ENCODE measurements around the gene MYO1D. TPM values are rescaled to one million over a fixed set of nuclear protein-coding genes. Genes with fewer than 3 reads are reported as not detected.
"Not testable (repeated sequence)": the region's sequence is repeated elsewhere in the genome, so short reads cannot be mapped to it uniquely, and the experiment has no call there.

The MYO1D gene
- total RNA-seq, 1 donor from 2014 or later: 18.0 TPM

DNA sequence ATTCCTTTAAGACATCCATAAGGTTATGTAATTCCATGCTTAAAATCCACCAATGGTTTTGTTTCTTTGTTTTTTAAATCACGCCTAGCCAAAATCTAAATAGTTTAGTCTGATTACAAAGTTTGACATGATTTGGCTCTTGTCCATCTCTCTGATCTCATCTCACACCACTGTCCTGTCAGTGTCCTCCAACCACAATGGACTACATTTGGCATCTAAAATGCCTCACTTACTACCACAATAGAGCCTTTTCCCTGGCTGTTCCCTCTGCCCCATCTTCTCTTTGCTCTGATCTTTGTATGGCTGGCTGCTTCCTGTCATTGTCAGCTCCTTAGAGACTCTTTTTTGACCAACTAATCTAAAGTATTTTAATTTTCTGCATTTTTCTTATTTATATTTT lies 157.2 kb downstream of the MYO1D start:
- no peaks in the 10 kb centered on the region for H3K4me1 ChIP-seq (ENCODE audit: insufficient read depth, low read length)
- no peaks in the 10 kb centered on the region for H3K36me3 ChIP-seq (ENCODE audit: insufficient read depth, low read length)
- FAIRE-seq: no peak
- no peak overlapping the region for H3K4me3 ChIP-seq (ENCODE audit: insufficient read depth, low read depth, low read length)
- Mint-ChIP-seq H3K27me3 (ENCODE audit: low read depth, unreplicated experiment) (no peaks in the 10 kb centered on the region), H3K9me3 (ENCODE audit: unreplicated experiment) (peaks cover 2% of the 10 kb centered on the region), H3K4me3 (ENCODE audit: unreplicated experiment) (no peak overlapping the region), H3K36me3 (ENCODE audit: low read depth, unreplicated experiment) (peaks cover 12% of the 10 kb centered on the region), H3K27ac (ENCODE audit: unreplicated experiment) (no peak overlapping the region), H3K4me1 (ENCODE audit: low read depth, unreplicated experiment) (peaks cover 4% of the 10 kb centered on the region)
- no peak overlapping the region for H3K9ac ChIP-seq (ENCODE audit: low read length)
- no peak for TF ChIP-seq EZH2 (IDR thresholded peaks at IDR 0.05; ENCODE audit: insufficient read depth, low read length)
- no peak for TF ChIP-seq CTCF (IDR thresholded peaks at IDR 0.05; ENCODE audit: insufficient read depth, low read depth, low read length)
- H3K27ac ChIP-seq (ENCODE audit: low read depth, low read length): no peak overlapping the region
- no peaks in the 10 kb centered on the region for H4K20me1 ChIP-seq (ENCODE audit: insufficient read depth, low read length)
- no peak overlapping the region for H2AFZ ChIP-seq (ENCODE audit: low read depth, low read length)
- no peaks in the 10 kb centered on the region for H3K9me3 ChIP-seq (ENCODE audit: insufficient read depth, low read depth, low read length)
- H3K4me2 ChIP-seq (ENCODE audit: low read length): no peak overlapping the region
- H3K79me2 ChIP-seq (ENCODE audit: insufficient read depth, low read length): no peaks in the 10 kb centered on the region
- no peaks in the 10 kb centered on the region for H3K27me3 ChIP-seq (ENCODE audit: insufficient read depth, low read length)
- DNase-seq (ENCODE audit: low read depth): no peak

DNA sequence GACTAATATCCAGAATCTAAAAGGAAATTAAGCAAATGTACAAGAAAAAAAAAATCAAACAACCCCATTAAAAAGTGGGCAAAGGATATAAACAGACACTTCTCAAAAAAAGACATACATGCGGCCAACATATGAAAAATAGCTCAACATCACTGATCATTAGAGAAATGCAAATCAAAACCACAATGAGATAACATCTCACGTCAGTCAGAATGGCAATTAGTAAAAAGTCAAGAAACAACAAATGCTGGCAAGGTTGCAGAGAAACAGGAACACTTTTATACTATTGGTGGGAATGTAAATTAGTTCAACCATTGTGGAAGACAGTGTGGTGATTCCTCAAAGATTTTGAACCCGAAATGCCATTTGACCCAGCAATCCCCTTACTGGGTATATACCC lies 162.0 kb downstream of the MYO1D start:
- H2AFZ ChIP-seq (ENCODE audit: low read depth, low read length); H3K4me1 ChIP-seq (ENCODE audit: insufficient read depth, low read length); H3K9ac ChIP-seq (ENCODE audit: low read length); H3K4me3 Mint-ChIP-seq (ENCODE audit: unreplicated experiment); H3K27me3 Mint-ChIP-seq (ENCODE audit: low read depth, unreplicated experiment); H3K4me3 ChIP-seq (ENCODE audit: insufficient read depth, low read depth, low read length); H4K20me1 ChIP-seq (ENCODE audit: insufficient read depth, low read length); H3K4me1 Mint-ChIP-seq (ENCODE audit: low read depth, unreplicated experiment); H3K9me3 Mint-ChIP-seq (ENCODE audit: unreplicated experiment); H3K79me2 ChIP-seq (ENCODE audit: insufficient read depth, low read length); H3K27ac ChIP-seq (ENCODE audit: low read depth, low read length); DNase-seq (ENCODE audit: low read depth); H3K27me3 ChIP-seq (ENCODE audit: insufficient read depth, low read length); H3K9me3 ChIP-seq (ENCODE audit: insufficient read depth, low read depth, low read length); H3K36me3 ChIP-seq (ENCODE audit: insufficient read depth, low read length); FAIRE-seq; H3K27ac Mint-ChIP-seq (ENCODE audit: unreplicated experiment); H3K4me2 ChIP-seq (ENCODE audit: low read length): not testable (repeated sequence)
- H3K36me3 Mint-ChIP-seq (ENCODE audit: low read depth, unreplicated experiment): peaks cover 21% of the 10 kb centered on the region

DNA sequence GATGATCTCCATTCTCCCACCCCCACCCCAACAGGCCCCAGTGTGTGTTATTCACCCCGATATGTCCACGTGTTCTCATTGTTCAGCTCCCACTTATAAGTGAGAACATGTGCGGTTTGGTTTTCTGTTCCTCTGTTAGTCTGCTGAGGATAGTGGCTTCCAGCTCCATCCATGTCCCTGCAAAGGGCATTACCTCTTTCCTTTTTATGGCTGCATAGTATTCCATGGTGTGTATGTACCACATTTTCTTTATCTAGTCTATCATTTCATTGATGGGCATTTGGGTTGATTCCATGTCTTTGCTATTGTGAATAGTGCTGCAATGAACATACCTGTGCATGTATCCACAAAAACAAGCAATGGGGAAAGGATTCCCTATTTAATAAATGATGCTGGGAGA lies 162.7 kb downstream of the MYO1D start:
- not testable (repeated sequence) for H3K9ac ChIP-seq (ENCODE audit: low read length); H3K79me2 ChIP-seq (ENCODE audit: insufficient read depth, low read length); H3K4me1 ChIP-seq (ENCODE audit: insufficient read depth, low read length); FAIRE-seq; DNase-seq (ENCODE audit: low read depth); H3K4me1 Mint-ChIP-seq (ENCODE audit: low read depth, unreplicated experiment); H3K36me3 ChIP-seq (ENCODE audit: insufficient read depth, low read length); H3K4me2 ChIP-seq (ENCODE audit: low read length); H3K27ac Mint-ChIP-seq (ENCODE audit: unreplicated experiment); H3K9me3 Mint-ChIP-seq (ENCODE audit: unreplicated experiment); H3K4me3 ChIP-seq (ENCODE audit: insufficient read depth, low read depth, low read length); H3K27me3 ChIP-seq (ENCODE audit: insufficient read depth, low read length); H3K4me3 Mint-ChIP-seq (ENCODE audit: unreplicated experiment); H3K27ac ChIP-seq (ENCODE audit: low read depth, low read length); H4K20me1 ChIP-seq (ENCODE audit: insufficient read depth, low read length); H3K27me3 Mint-ChIP-seq (ENCODE audit: low read depth, unreplicated experiment); H2AFZ ChIP-seq (ENCODE audit: low read depth, low read length); H3K9me3 ChIP-seq (ENCODE audit: insufficient read depth, low read depth, low read length)
- peaks cover 21% of the 10 kb centered on the region for H3K36me3 Mint-ChIP-seq (ENCODE audit: low read depth, unreplicated experiment)

DNA sequence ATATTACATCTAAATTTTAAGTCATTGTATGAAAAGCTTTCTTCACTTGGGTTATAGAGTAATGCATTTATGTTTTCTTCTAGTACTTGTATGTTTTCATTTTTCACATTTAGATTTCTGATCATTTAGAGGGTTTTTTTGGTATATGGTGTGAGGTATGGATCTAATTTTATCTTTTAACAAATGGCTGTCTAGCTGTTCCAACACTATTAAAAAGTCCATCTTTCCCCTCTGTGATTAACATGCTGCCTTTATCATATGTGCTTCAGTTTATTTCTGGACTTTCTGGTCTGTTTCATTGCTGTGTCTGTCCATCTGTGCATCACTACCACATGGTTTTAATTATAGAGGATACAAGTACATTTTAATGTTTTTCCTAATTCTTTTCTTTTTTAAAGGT lies 163.8 kb downstream of the MYO1D start:
- no peaks in the 10 kb centered on the region for H3K9me3 Mint-ChIP-seq (ENCODE audit: unreplicated experiment)
- Histone ChIP-seq H3K36me3 (ENCODE audit: insufficient read depth, low read length) (no peaks in the 10 kb centered on the region), H2AFZ (ENCODE audit: low read depth, low read length) (no peak overlapping the region), H3K27me3 (ENCODE audit: insufficient read depth, low read length) (no peaks in the 10 kb centered on the region), H3K9me3 (ENCODE audit: insufficient read depth, low read depth, low read length) (no peaks in the 10 kb centered on the region), H3K4me2 (ENCODE audit: low read length) (no peak overlapping the region), H3K9ac (ENCODE audit: low read length) (no peak overlapping the region), H3K27ac (ENCODE audit: low read depth, low read length) (no peak overlapping the region), H4K20me1 (ENCODE audit: insufficient read depth, low read length) (no peaks in the 10 kb centered on the region), H3K4me3 (ENCODE audit: insufficient read depth, low read depth, low read length) (no peak overlapping the region), H3K79me2 (ENCODE audit: insufficient read depth, low read length) (no peaks in the 10 kb centered on the region), H3K4me1 (ENCODE audit: insufficient read depth, low read length) (no peaks in the 10 kb centered on the region)
- no peaks in the 10 kb centered on the region for H3K4me1 Mint-ChIP-seq (ENCODE audit: low read depth, unreplicated experiment)
- peaks cover 17% of the 10 kb centered on the region for H3K36me3 Mint-ChIP-seq (ENCODE audit: low read depth, unreplicated experiment)
- H3K27me3 Mint-ChIP-seq (ENCODE audit: low read depth, unreplicated experiment): no peaks in the 10 kb centered on the region
- H3K4me3 Mint-ChIP-seq (ENCODE audit: unreplicated experiment): no peak overlapping the region
- no peak overlapping the region for H3K27ac Mint-ChIP-seq (ENCODE audit: unreplicated experiment)
- no peak for TF ChIP-seq EZH2 (IDR thresholded peaks at IDR 0.05; ENCODE audit: insufficient read depth, low read length)
- no peak for TF ChIP-seq CTCF (IDR thresholded peaks at IDR 0.05; ENCODE audit: insufficient read depth, low read depth, low read length)
- no peak for FAIRE-seq
- no peak for DNase-seq (ENCODE audit: low read depth)
